Forelimb muscle (tissue), 1 donor: ENCODE data around the gene CNNM2. TPM values are rescaled to one million over a fixed set of nuclear protein-coding genes. Genes with fewer than 3 reads are reported as not detected.

ENCODE experiments used
- DNase-seq: peaks from one replicate; pipeline ENCODE4 v3.0.0-alpha.2; 2013; ENCODE audit warnings: low read depth
- polyA plus RNA-seq: library from polyadenylated mRNA; unstranded; fragments of 120-200 nt; gene quantifications from one replicate; pipeline ENCODE4 v1.2.1, GENCODE V29; 2013; ENCODE audit not compliant: insufficient read length

CNNM2 gene
- 2.6 TPM for polyA plus RNA-seq

DNA sequence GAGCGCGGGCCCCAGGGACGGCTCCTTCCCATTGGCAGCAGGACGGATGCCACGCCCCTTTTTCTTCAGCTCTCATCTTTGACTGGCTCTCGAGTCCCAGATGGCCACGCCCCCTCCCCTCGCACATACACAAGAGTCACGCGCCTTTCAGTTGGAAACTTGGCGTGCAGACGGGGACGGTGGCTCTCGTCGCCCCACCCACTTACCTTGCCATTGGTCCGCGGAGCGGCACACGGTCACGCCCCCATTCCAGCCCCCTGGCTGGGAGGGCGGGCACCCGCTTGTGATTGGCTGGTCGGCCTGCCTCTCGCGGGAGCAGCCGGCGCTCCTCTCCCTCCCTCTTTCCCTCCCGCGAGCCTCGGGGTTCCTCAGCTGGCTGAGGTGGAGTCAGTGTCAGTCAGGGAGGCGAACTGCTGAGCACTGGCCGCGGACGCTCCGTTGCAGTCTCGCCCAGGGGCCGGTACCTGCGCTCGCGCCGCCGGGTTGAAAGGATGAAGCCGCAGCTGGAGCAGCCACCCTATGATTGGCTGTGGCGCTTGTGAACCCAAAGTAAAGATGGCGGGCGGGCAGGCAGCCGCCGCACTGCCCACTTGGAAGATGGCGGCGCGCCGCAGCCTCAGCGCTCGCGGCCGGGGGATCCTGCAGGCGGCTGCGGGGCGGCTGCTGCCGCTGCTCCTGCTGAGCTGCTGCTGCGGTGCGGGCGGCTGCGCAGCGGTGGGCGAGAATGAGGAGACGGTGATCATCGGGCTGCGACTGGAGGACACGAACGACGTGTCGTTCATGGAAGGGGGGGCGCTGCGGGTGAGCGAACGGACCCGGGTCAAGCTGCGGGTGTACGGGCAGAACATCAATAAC is at the start of gene CNNM2:
CNNM2 (plus strand) TSS at position 333 of the 855 bp plus-strand sequence; CDS start at position 520, 187 bp downstream.
- peak; percentile 98 for DNase-seq

DNA sequence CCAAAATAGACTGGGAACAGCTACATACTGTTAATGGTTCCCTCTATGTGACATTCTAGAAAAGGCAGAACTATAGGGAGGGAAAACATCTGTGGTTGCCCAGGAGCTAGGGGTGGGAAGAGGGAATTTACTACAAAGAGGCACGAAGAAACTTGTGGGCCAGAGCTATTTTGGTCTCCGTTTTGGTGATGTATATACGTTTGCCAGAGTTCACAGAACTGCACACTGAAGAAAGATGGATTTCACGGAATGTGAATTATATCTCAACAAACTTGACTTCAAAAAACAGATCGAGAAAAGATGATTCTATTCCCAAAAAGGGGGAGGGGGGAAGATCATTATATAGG is 49.2 kb upstream of the CNNM2 start:
- DNase-seq, result no peak

GRCh38 chr10:102869258-102870198 is 48.6 kb upstream of the CNNM2 start, which contains the start of gene AS3MT:
AS3MT (plus strand) TSS chr10:102869470; CDS start chr10:102869593, 123 bp downstream.
- no peak for DNase-seq

DNA sequence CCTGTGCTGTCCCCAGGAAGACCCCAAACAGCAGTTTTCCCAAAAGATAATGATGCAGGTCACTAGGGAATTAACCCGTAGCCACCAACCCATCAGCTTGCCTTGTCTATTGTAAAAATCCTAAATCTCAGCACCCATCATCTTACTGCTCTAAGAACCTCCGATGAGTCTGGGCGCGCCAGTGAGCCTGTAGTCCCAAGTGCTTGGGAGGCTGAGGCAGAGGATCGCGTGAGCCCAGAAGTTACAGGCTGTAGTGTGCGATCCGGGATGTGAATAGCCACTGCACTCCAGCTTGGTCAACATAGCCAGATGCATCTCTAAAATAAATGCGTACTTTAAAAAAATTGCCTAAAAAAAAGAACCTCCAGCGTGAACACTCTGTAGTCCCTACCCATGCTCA is 47.9 kb upstream of the CNNM2 start:
- DNase-seq, result no peak

GRCh38 chr10:102872163-102872562 is 45.9 kb upstream of the CNNM2 start:
- no peak for DNase-seq

DNA sequence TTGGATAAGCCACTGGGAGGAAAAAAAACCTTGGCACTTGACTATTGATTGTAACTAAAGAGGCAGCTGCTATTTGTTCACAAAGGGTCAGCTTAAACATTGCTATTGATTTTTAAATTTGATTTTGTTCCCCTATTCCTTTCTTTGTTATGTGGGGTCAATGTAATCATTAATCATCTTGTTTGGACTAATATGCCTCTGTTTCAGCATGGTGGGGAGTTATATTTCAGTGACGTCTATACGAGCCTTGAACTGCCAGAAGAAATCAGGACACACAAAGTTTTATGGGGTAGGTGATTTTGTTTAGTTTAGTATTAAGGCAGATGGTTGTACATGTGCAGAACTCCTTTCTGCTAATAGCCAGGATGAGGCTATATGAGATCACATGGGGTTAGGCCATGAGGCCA is 41.3 kb upstream of the CNNM2 start:
- DNase-seq, result no peak

DNA sequence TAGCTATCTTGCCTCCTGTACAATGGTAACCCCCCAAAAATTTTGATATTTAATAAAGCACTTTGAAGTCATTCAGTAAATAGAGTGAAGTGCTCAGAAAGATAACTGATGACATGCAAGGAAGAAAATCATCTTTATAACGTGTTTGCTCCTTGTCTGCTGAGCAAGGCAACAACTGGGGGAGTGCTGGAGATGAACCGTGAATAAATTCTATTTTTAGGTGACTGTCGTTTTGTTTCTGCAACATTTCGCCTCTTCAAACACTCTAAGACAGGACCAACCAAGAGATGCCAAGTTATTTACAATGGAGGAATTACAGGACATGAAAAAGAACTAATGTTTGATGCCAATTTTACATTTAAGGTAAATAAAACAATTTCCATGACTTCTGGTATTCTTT is 39.5 kb upstream of the CNNM2 start:
- no peak for DNase-seq

GRCh38 chr10:102880256-102880655 is 37.8 kb upstream of the CNNM2 start:
- DNase-seq, result no peak

GRCh38 chr10:102888048-102888447 is 30.0 kb upstream of the CNNM2 start:
- DNase-seq, result no peak

- DNase-seq, result no peak
Observed at GRCh38 chr10:102894466-102895213, 23.5 kb upstream of the CNNM2 start.

DNA sequence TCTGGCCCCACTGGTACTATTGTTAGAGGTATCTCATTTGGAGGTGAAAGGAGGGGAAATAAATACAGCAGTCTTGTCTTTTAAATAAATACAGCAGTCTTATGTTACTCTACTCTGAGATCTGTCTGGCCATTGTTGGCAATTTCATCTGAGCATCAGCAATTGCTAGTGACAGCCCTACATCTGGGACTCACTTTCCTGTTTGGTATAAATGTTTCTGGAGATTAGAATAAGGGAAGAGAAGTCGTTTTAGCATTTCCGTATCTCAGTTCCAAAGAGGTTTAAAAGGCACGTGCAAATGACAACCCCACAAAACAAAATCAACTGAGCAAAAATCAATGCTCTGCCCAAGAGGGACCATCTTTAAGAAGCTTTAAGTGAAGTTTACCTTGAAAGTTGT is 18.1 kb upstream of the CNNM2 start:
- DNase-seq, result no peak

DNA sequence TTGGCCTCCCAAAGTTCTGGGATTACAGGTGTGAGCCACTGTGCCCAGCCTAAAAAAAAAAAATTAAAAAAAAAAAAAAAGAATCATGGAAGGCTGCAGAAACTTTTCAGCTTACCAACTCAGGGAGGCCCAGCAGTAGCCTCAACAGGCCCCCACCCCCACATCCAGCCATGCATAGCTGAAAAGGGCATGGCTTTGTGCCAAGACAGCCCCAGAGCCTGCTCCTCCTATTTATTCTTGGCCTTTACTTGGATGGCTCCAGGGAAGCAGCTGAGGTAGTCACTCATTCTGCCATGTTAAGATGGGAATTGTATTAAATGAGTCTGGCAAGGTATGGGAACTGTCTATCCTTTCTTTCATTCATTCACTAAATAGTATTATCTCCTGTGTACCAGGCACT is 13.7 kb upstream of the CNNM2 start:
- no peak for DNase-seq

DNA sequence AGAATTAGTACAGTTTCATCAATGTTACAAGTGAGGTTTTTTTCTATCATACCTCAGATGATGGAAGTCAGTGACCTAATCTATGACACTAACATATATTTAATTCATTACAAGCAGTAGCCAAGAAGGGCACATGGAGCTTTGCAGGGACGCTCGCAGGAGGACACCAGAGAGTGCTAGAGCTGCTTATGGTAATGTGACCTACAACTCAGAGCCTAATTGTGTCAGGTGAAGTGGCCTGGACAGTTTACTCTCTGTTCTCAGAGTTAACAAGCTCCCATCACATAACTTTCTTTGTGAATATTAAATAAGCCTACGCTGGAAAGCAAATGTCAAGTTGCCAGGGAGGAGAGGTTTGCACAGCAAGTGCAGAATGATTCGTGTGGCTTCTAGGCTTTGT is 11.6 kb upstream of the CNNM2 start:
- DNase-seq, result no peak

- DNase-seq, result no peak
Observed at GRCh38 chr10:102914781-102915180, 3.3 kb upstream of the CNNM2 start.

- no peak for DNase-seq
Observed at GRCh38 chr10:102916173-102916572, 1.9 kb upstream of the CNNM2 start.

GRCh38 chr10:102917314-102917961 is 656 bp upstream of the CNNM2 start:
- DNase-seq, result peak; percentile 35

GRCh38 chr10:102918817-102919245 is 737 bp downstream of the CNNM2 start:
- no peak for DNase-seq

DNA sequence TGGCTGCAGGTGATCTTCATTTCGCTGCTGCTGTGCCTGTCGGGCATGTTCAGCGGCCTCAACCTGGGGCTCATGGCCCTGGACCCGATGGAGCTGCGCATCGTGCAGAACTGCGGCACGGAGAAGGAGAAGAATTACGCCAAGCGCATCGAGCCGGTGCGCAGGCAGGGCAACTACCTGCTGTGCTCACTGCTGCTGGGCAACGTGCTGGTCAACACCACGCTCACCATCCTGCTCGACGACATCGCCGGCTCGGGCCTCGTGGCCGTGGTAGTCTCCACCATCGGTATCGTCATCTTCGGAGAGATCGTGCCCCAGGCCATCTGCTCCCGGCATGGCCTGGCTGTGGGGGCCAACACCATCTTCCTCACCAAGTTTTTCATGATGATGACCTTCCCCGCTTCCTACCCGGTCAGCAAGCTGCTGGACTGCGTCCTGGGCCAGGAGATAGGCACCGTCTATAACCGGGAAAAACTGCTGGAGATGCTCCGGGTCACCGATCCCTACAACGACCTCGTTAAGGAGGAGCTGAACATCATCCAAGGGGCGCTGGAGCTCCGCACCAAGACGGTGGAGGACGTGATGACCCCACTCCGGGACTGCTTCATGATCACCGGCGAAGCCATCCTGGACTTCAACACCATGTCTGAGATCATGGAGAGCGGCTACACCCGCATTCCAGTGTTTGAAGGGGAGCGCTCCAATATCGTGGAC is 1.3 kb downstream of the CNNM2 start:
- DNase-seq, result no peak

DNA sequence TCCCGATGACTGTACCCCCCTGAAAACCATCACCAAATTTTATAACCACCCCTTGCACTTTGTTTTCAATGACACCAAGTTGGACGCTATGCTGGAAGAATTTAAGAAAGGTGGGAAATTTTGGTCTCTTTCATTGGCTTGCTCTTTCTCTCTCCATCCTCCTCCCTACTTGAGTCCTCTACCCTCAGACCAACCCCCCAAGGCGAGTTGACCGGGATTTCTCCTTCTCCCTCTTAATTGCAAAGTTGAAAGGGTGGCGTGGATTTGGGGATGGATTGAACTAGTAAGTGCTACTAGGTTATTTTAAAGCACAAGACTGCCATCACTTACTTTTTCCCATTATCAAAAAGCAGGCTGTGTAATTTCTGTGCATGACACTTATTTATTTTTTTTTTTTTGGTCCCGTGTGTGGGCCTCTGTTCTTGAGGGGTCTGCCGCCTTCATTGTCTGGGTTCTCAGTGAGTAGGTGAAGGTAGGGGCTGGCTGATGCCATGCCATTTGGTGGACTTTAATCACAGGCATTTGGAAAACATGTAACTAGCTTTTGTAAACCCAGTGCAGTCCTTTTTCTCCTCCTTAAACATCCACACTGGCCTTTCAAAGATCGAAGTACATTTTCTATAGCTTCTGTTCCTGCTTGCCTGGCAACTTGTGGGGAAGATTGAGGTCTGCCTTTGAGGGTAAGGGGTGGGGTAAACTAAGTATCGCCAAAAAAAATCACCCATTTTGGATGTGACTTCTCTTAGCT is 2.1 kb downstream of the CNNM2 start:
- DNase-seq, result no peak

- no peak for DNase-seq
Observed at GRCh38 chr10:102923601-102924000, 5.5 kb downstream of the CNNM2 start.
